Measurements from ENCODE around the gene MSLN. TPM values are rescaled to one million over a fixed set of nuclear protein-coding genes. Genes with fewer than 3 reads are reported as not detected.

MSLN gene
- polyA plus RNA-seq, 1 of the 3 experiments (the other 2 are of a cell fraction), result 0.02 TPM

- CTCF ChIA-PET, result no interaction called here
These were observed 30.6 kb downstream of the MSLN start for GRCh38 chr16:791131-791530.

GRCh38 chr16:792221-792995, 31.9 kb downstream of the MSLN start:
- no peak overlapping the region for H2AFZ ChIP-seq (ENCODE audit: low read depth)
- no peaks in the 10 kb centered on the region for H3K9me2 ChIP-seq
- H3F3A ChIP-seq (replicated peaks; ENCODE audit: insufficient read depth), result no peaks in the 10 kb centered on the region
- no peak overlapping the region for H3K27ac ChIP-seq (ENCODE audit: low read depth in 2 of 2, low read length in 1 of 2)
- H4K20me1 ChIP-seq (ENCODE audit: insufficient read depth), result 0 out of 2 replicates have a peak, but pooled peaks cover 6% of the 10 kb centered on the region
- ChIA-PET POLR2A (no interaction called here), CTCF (no interaction called here)
- no peak overlapping the region for H3K4me2 ChIP-seq
- no peaks in the 10 kb centered on the region for H3K27me3 ChIP-seq (ENCODE audit: insufficient read depth)
- no peak overlapping the region for H3K4me3 ChIP-seq (ENCODE audit: low read depth in 2 of 2, low read length in 1 of 2)
- no peaks in the 10 kb centered on the region for H3K9me3 ChIP-seq
- peaks cover 20% of the 10 kb centered on the region for H3K79me2 ChIP-seq (ENCODE audit: insufficient read depth)
- no peak for DNase-seq
- H3K4me1 ChIP-seq (ENCODE audit: control insufficient read depth in 1 of 2, insufficient read depth in 2 of 2, low read depth in 1 of 2, low read length in 1 of 2), result peaks cover 0 to 12% of the 10 kb centered on the region in 2 experiments; a peak in 1 of 4 replicates
- H3K36me3 ChIP-seq (replicated peaks in 1 of 2; ENCODE audit: control insufficient read depth in 1 of 2, insufficient read depth in 2 of 2, low read length in 1 of 2), result peaks cover 0 to 6% of the 10 kb centered on the region in 2 experiments
- H3K9ac ChIP-seq, result no peak overlapping the region
- TF ChIP-seq USF2 (IDR thresholded peaks at IDR 0.05; ENCODE audit: borderline replicate concordance, low read depth, low read length) (no peak), JUND (IDR thresholded peaks at IDR 0.05) (no peak), MEF2A (IDR thresholded peaks at IDR 0.05; ENCODE audit: borderline replicate concordance, low read depth) (no peak), MXI1 (IDR thresholded peaks at IDR 0.05; ENCODE audit: low read depth, low read length) (no peak), RAD21 (IDR thresholded peaks at IDR 0.05; ENCODE audit: low read length) (no peak), TEAD4 (IDR thresholded peaks at IDR 0.05; ENCODE audit: borderline replicate concordance, insufficient read depth) (no peak), FOSL2 (IDR thresholded peaks at IDR 0.05; ENCODE audit: borderline replicate concordance, low read depth) (no peak), IRF3 (IDR thresholded peaks at IDR 0.05; ENCODE audit: low read depth, low read length) (no peak)
- 91% methylated on average over 16 of the region's 46 CpGs for WGBS (ENCODE audit: low lambda C conversion rate)

More at GRCh38 chr16:791131-791530, 30.6 kb downstream of the MSLN start:
- POLR2A ChIA-PET, result no interaction called here
- H3K9ac ChIP-seq, result no peak overlapping the region
- no peaks in the 10 kb centered on the region for H3F3A ChIP-seq (replicated peaks; ENCODE audit: insufficient read depth)
- TF ChIP-seq MXI1 (IDR thresholded peaks at IDR 0.05; ENCODE audit: low read depth, low read length) (no peak), PBX3 (IDR thresholded peaks at IDR 0.05) (no peak), TCF12 (IDR thresholded peaks at IDR 0.05) (no peak), USF2 (IDR thresholded peaks at IDR 0.05; ENCODE audit: borderline replicate concordance, low read depth, low read length) (no peak), YY1 (IDR thresholded peaks at IDR 0.05; ENCODE audit: low read depth) (no peak), GABPA (IDR thresholded peaks at IDR 0.05; ENCODE audit: low read depth) (no peak), FOXM1 (IDR thresholded peaks at IDR 0.05; ENCODE audit: low read depth) (no peak), RXRA (IDR thresholded peaks at IDR 0.05; ENCODE audit: borderline replicate concordance, low read depth) (no peak), EP300 (IDR thresholded peaks at IDR 0.05; ENCODE audit: borderline replicate concordance in 1 of 2, low read depth in 1 of 2, low read length in 1 of 2) (no peak)
- H3K27me3 ChIP-seq (ENCODE audit: insufficient read depth), result no peaks in the 10 kb centered on the region
- H3K36me3 ChIP-seq (replicated peaks in 1 of 2; ENCODE audit: control insufficient read depth in 1 of 2, insufficient read depth in 2 of 2, low read length in 1 of 2), result peaks cover 0 to 9% of the 10 kb centered on the region in 2 experiments
- peaks cover 0 to 19% of the 10 kb centered on the region in 2 experiments; a peak in 1 of 4 replicates for H3K4me1 ChIP-seq (ENCODE audit: control insufficient read depth in 1 of 2, insufficient read depth in 2 of 2, low read depth in 1 of 2, low read length in 1 of 2)
- peaks cover 31% of the 10 kb centered on the region for H3K79me2 ChIP-seq (ENCODE audit: insufficient read depth)
- no peak overlapping the region for H3K27ac ChIP-seq (ENCODE audit: low read depth in 2 of 2, low read length in 1 of 2)
- H3K4me3 ChIP-seq (ENCODE audit: low read depth in 2 of 2, low read length in 1 of 2), result no peak overlapping the region
- H3K9me3 ChIP-seq, result no peaks in the 10 kb centered on the region
- WGBS (ENCODE audit: low lambda C conversion rate), result 99% methylated on average over 19 of the region's 23 CpGs
- H2AFZ ChIP-seq (ENCODE audit: low read depth), result no peak overlapping the region
- H4K20me1 ChIP-seq (ENCODE audit: insufficient read depth), result peaks cover 12% of the 10 kb centered on the region; the same call in 1 of the 2 replicates
- DNase-seq, result no peak
- no peak overlapping the region for H3K4me2 ChIP-seq
- no peaks in the 10 kb centered on the region for H3K9me2 ChIP-seq
